DMS53 (cell line): ENCODE data around the gene RBM41.

ENCODE experiments used
- DNase-seq: peaks from one replicate; lab custom pipeline; 2025; lab: John Stamatoyannopoulos, UW

RBM41 gene

DNA sequence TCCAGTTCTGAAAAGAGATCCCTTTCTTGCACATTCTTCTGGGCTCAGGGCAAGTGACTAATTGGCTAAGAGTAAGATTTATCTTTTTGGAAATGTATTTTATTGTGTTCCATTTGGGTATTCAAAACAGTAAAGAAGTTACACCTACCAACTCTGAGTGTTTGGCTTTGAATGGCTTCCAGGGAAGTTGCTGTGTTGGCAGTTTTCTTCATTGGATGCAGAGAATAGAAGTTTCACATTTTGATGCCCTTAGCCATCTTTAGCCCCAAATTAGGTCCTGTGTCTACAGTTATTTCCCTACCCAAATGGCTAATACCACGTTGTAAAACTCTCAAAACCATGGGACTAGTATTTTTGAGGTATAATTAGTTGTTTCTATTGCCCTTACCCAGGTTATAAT, 88.9 kb downstream of the RBM41 start:
- DNase-seq, result no peak

- peak; percentile 65 for DNase-seq
Observed at GRCh38 chrX:107025545-107025944, 93.1 kb downstream of the RBM41 start.

DNA sequence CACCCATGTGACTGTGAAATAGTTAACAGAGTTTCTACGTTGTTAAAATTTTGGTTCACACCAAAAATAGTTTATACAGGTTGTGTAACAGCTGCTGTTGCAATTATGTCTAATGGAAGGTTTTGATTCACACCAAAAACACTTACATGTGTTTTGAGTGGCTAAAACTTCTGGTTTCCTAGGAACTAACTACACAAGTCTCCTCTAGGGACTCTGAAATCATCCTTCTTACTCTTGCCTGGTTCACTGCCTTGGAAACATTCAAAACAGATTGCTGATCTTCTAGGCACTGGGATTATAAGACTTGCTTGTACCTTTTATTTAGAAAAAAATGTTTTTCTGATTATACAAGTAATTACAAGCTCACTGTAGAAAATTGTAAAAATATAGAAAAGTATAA, 103.7 kb downstream of the RBM41 start:
- DNase-seq, result no peak
